Measurements from ENCODE around the gene MOSMO. TPM values are rescaled to one million over a fixed set of nuclear protein-coding genes. Genes with fewer than 3 reads are reported as not detected.

MOSMO gene
- total and polyA plus RNA-seq, 8 donors, result 1.2 to 32.3 (median 7.7) TPM

DNA sequence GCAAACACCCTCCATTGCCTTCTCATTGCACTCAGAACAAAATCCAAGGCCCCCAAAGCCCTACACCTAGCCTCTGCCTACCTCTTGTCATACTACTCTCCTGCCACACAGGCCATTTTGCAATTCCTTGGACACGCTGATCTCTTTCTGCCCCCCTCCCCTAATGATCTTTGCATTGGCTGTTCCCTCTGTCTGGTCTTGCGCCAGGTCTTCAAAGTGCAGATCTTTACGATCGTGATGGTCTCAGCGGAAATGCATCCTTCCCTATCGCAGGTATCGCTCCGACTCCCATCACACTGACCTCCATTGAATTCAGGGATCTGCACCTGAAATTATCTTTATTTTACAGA, 777 bp upstream of the MOSMO start:
- intact Hi-C loops (cut with DNase I; ENCODE audit: low total_unique reads), result no loop called here
- 5 to 10% (median 8%) methylated on average over 8 of the region's 8 CpGs for WGBS, 5 donors
- TF ChIP-seq, protein P1, sequence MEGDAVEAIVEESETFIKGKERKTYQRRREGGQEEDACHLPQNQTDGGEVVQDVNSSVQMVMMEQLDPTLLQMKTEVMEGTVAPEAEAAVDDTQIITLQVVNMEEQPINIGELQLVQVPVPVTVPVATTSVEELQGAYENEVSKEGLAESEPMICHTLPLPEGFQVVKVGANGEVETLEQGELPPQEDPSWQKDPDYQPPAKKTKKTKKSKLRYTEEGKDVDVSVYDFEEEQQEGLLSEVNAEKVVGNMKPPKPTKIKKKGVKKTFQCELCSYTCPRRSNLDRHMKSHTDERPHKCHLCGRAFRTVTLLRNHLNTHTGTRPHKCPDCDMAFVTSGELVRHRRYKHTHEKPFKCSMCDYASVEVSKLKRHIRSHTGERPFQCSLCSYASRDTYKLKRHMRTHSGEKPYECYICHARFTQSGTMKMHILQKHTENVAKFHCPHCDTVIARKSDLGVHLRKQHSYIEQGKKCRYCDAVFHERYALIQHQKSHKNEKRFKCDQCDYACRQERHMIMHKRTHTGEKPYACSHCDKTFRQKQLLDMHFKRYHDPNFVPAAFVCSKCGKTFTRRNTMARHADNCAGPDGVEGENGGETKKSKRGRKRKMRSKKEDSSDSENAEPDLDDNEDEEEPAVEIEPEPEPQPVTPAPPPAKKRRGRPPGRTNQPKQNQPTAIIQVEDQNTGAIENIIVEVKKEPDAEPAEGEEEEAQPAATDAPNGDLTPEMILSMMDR (IDR thresholded peaks at IDR 0.05), result no peak
- no peak for TF ChIP-seq POLR2AphosphoS5 (IDR thresholded peaks at IDR 0.05)
- TF ChIP-seq EP300 (IDR thresholded peaks at IDR 0.05), result no peak
- no peak for TF ChIP-seq POLR2A (IDR thresholded peaks at IDR 0.05)

DNA sequence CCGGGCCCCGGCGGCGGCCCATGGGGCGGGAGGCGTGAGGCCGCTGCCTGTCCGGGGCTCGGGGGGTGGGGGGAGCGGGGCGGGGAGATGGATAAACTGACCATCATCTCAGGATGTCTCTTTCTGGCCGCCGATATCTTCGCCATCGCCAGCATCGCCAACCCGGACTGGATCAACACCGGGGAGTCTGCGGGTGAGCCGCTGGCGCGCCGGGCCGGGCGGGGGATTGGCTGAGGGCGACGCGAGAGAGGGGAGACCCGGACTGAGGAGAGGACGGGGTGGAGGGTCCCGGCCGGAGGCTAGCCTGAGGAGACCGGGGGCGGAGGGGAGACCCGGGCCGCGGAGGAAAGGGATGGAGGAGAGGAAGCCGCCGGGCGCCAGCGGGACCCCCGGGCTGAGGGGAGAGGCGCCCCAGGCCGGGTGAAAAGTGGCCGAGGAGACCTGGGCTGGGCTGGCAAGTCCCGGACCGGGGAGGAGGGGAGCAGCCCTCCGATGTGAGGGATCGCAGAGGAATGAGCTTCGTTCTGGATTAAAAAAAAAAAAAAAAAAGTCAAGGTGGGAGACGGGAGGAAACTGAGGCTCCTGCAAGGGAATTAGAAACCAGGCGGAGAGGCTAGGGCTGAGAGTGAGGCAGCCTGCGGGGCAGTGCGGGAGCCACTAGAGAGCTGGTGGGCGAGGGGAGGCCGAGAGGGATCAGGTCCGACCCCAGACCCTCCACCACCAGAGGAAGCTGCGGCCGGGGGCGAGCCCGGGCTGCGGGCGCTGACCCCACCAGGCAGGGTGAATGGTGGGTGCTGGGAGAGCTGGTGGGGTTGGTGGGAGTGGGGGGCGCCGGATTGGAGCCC, 526 bp downstream of the MOSMO start:
- peak in 1 of 2 donors; percentile 60 for DNase-seq
- 0 to 3% (median 2%) methylated on average over 41 to 65 of the region's 65 CpGs for WGBS, 5 donors
- intact Hi-C loops (cut with DNase I; ENCODE audit: low total_unique reads), result no loop called here
- H3K36me3 ChIP-seq, result no peaks in the 10 kb centered on the region
- TF ChIP-seq POLR2A (IDR thresholded peaks at IDR 0.05) (no peak), POLR2AphosphoS5 (IDR thresholded peaks at IDR 0.05) (no peak), EP300 (IDR thresholded peaks at IDR 0.05) (no peak)
- TF ChIP-seq, protein P1 (IDR thresholded peaks at IDR 0.05), result no peak
- peaks cover 13 to 46% (median 26%) of the 10 kb centered on the region in 4 donors for H3K4me1 ChIP-seq
- peak overlapping the region; percentile 93 to 97 (median 94) for H3K4me3 ChIP-seq
- peak overlapping the region; percentile 49 to 94 (median 87) for H3K27ac ChIP-seq
- H3K27me3 ChIP-seq, result no peaks in the 10 kb centered on the region
- H3K9me3 ChIP-seq, result no peaks in the 10 kb centered on the region

More for the DNA sequence above, 777 bp upstream of the MOSMO start:
- no peaks in the 10 kb centered on the region for H3K36me3 ChIP-seq
- H3K4me3 ChIP-seq, result peak overlapping the region; percentile 93 to 97 (median 94)
- H3K4me1 ChIP-seq, result peaks cover 13 to 38% (median 25%) of the 10 kb centered on the region in 4 donors
- no peaks in the 10 kb centered on the region for H3K27me3 ChIP-seq
- no peaks in the 10 kb centered on the region for H3K9me3 ChIP-seq
- H3K27ac ChIP-seq, result peak overlapping the region; percentile 87 to 94 (median 90)
- no peak for DNase-seq

DNA sequence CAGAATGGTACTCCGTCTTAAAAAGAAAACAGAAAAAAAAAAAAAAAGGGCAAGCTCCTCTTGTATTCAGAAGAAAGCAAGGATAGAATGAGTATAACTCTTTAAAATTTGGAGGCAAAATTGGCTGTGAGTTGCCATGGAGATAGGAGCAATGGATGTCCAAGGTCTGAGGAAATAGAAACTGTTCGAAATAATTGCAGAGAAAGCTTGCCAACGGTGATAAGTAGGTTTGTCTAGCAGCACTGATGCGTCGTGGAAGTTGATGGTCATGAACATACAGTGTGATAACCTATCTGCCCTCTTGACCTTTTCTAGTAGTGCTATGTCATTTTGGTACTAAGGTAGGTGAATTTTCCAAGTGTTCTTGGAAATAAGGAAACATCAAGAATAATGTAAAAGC, 3.0 kb downstream of the MOSMO start:
- intact Hi-C loops (cut with DNase I; ENCODE audit: low total_unique reads), result no loop called here
- 62 to 72% (median 71%) methylated on average over 5 of the region's 5 CpGs for WGBS, 5 donors
- TF ChIP-seq POLR2A (IDR thresholded peaks at IDR 0.05), result no peak
- no peak for TF ChIP-seq POLR2AphosphoS5 (IDR thresholded peaks at IDR 0.05)
- TF ChIP-seq, protein P1 (IDR thresholded peaks at IDR 0.05), result no peak
- no peaks in the 10 kb centered on the region for H3K36me3 ChIP-seq
- no peaks in the 10 kb centered on the region for H3K9me3 ChIP-seq
- peaks cover 13 to 71% (median 37%) of the 10 kb centered on the region in 4 donors for H3K4me1 ChIP-seq
- H3K27me3 ChIP-seq, result no peaks in the 10 kb centered on the region
- DNase-seq, result no peak
- H3K27ac ChIP-seq, result no peak overlapping the region
- H3K4me3 ChIP-seq, result no peak overlapping the region

DNA sequence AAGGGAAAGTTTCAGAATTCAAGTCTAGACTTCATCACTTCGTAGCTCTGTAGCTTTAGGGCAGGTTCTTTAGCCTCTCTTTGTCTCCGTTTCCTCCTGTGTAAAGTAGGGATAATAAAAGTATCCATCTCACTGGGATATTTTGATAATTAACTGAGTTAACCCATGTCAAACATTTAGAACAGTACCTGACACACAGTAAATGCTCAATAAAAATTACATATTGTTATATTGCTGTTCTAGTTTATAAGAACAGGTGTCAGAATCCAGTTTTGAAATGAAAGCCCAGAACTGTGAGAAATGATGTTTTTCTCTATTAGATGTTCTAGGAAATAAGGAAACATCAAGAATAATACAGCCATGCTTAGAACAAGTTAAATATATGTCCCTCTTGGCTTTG, 4.3 kb downstream of the MOSMO start:
- Histone ChIP-seq H3K4me1 (peaks cover 14 to 78% (median 43%) of the 10 kb centered on the region in 4 donors), H3K27me3 (no peaks in the 10 kb centered on the region), H3K4me3 (no peak overlapping the region), H3K9me3 (no peaks in the 10 kb centered on the region), H3K36me3 (no peaks in the 10 kb centered on the region), H3K27ac (no peak overlapping the region)
- no peak for DNase-seq
- TF ChIP-seq, protein P1 (IDR thresholded peaks at IDR 0.05), result no peak
- TF ChIP-seq POLR2AphosphoS5 (IDR thresholded peaks at IDR 0.05) (no peak), EP300 (IDR thresholded peaks at IDR 0.05) (no peak), POLR2A (IDR thresholded peaks at IDR 0.05) (no peak)
- 35 to 47% (median 45%) methylated on average over 2 of the region's 2 CpGs for WGBS, 5 donors
- intact Hi-C loops (cut with DNase I; ENCODE audit: low total_unique reads), result no loop called here

Data from stomach (tissue), 9 donors.